GM12872 (cell line): Measurements from ENCODE around the gene RNF123.

Experiments
- CTCF ChIP-seq: IDR thresholded peaks from 3 replicates; pipeline ENCODE4 v1.5.1; 2011; ENCODE audit warnings: low read depth, mild to moderate bottlenecking, low read length, moderate library complexity; ENCODE audit not compliant: insufficient read depth

The RNF123 gene

DNA sequence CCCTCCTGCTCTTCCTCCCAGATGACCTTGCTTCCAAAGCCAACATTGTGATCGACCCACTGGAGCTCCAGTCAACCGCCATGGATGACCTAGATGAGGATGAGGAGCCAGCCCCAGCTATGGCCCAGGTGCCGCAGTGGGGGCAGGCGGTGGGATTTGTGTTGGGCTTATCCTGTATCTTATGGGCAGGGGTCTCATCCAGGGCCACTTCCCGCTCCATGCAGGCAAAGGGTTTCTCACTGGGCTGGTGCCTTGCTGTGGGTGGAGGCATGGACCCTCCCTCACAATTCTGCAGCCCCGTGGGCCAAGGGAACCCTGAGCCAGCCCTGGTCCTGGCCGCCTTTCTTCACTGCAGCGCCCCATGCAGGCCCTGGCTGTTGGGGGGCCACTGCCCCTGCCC lies 15.3 kb downstream of the RNF123 start:
- no peak for TF ChIP-seq CTCF

- no peak for TF ChIP-seq CTCF
Measured at GRCh38 chr3:49705390-49705960, 16.1 kb downstream of the RNF123 start.

- no peak for TF ChIP-seq CTCF
Measured at GRCh38 chr3:49706456-49707112, 17.2 kb downstream of the RNF123 start.

- TF ChIP-seq CTCF: no peak
Measured at GRCh38 chr3:49707113-49707480, 17.7 kb downstream of the RNF123 start.

- no peak for TF ChIP-seq CTCF
Measured at GRCh38 chr3:49709852-49710251, 20.5 kb downstream of the RNF123 start.

DNA sequence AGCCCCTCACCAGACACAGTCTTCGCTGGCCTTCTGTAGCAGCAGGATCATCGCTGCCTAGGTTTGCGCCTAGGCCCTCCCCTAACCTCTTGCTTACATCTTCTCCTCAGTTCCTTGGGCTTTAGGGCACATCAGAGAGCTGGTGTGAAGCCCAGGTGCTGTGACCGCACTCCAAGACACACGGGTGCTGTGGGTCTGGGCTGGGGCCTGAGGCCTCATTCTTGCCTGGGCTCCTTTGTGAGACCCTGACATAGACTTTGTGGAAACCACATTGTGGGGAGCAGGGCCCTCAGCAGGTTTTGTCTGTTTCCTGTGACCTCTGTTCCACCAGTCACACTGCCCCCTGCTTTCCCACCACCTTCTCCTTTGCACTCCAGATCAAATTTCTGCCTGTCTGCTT lies 22.1 kb downstream of the RNF123 start:
- no peak for TF ChIP-seq CTCF

DNA sequence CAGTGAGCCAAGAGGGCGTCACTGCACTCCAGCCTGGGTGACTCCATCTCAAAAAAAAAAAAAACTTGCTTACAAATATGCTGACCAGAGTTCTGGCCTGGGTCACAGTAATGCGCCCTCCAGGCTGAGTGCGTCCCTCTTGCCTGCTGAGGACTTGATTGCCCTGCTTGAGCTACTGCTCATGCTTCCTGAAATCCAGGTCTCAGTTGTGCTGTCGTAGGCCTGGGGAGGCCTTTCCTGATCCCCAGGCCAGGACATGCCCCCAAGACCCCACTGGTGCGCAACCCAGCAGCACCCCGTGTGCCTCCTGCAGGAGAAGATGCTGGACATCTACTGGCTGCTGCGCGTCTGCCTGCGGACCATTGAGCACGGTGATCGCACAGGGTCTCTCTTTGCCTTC lies 22.8 kb downstream of the RNF123 start:
- TF ChIP-seq CTCF: no peak
